ENCODE measurements around the gene RBM15.

Gene RBM15

DNA sequence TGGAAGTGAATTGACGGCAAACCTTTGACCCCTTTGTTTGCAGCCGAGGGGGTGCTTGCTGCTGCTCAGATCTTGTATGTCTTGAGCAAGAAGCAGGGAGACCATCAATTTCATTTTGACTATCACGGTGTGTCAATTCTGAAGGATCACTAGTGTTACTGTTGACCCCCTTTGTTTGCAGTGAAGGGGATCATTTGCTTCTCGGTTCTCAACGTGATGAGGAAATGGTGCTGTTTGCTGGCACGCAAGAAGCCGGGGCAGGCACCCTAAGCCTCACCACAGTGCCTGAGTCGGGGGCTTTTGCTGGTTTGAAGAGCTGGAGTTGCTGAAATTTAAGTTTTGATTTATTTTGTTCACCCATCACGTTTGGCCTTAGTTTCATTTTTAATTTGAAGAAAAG is 7.5 kb downstream of the RBM15 start:
- Histone ChIP-seq H3K27me3 (ENCODE audit: control insufficient read depth in 1 of 2, insufficient read depth in 2 of 2, low read length in 2 of 2) (no peaks in the 10 kb centered on the region), H3K9me3 (ENCODE audit: control insufficient read depth in 1 of 2, low read length in 2 of 2) (no peaks in the 10 kb centered on the region), H3K36me3 (ENCODE audit: control insufficient read depth in 1 of 2, insufficient read depth in 2 of 2, low read length in 2 of 2) (peaks cover 18 to 27% of the 10 kb centered on the region in 2 donors), H3K4me1 (ENCODE audit: control insufficient read depth in 1 of 2, insufficient read depth in 2 of 2, low read length in 2 of 2) (peaks cover 37 to 63% of the 10 kb centered on the region in 2 donors), H3K4me3 (ENCODE audit: low read depth in 1 of 2, low read length in 2 of 2) (no peak overlapping the region), H3K27ac (ENCODE audit: low read depth, low read length) (no peak overlapping the region), H3K9ac (ENCODE audit: low read depth in 1 of 2, low read length in 2 of 2) (no peak overlapping the region)

DNA sequence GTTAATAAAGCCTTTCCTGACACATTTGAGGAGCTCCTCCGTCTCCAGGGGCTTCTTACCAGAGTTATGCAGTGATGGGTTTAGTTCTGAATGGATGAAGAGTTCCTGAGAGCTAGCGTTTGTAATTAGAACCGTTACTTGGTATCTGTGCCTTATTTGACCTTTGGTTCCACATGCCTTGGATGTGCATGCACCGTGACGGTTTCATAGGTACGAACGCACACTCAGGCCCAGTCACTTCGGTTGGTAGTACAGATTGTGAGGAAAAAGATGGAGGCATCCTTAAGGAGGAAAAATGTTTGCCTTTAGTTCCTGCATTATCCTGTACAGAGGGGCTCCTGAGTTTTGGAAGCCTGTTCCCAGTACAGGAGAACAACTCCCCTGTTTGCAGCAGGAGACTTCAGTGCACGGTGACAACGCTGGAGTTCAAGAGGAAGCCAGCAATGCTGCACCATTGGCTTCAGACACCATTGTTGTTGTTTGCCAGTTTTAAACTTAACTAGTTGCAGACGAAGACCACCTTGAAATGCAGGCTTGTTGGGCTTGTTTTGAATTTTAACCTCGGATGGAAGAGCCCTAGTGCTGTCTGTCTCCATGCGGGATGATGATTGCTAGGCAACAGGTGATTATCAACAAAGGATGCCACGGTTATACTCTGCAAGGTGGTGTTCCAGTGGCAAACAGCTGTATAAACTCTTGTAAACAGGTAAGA is 8.2 kb downstream of the RBM15 start:
- Histone ChIP-seq H3K36me3 (ENCODE audit: control insufficient read depth in 1 of 2, insufficient read depth in 2 of 2, low read length in 2 of 2) (peaks cover 18 to 20% of the 10 kb centered on the region in 2 donors), H3K27ac (ENCODE audit: low read depth, low read length) (no peak overlapping the region), H3K9ac (ENCODE audit: low read depth in 1 of 2, low read length in 2 of 2) (no peak overlapping the region), H3K27me3 (ENCODE audit: control insufficient read depth in 1 of 2, insufficient read depth in 2 of 2, low read length in 2 of 2) (no peaks in the 10 kb centered on the region), H3K9me3 (ENCODE audit: control insufficient read depth in 1 of 2, low read length in 2 of 2) (no peaks in the 10 kb centered on the region), H3K4me1 (ENCODE audit: control insufficient read depth in 1 of 2, insufficient read depth in 2 of 2, low read length in 2 of 2) (peaks cover 30 to 60% of the 10 kb centered on the region in 2 donors), H3K4me3 (ENCODE audit: low read depth in 1 of 2, low read length in 2 of 2) (peak overlapping the region in 1 of 2 donors; percentile 9)

DNA sequence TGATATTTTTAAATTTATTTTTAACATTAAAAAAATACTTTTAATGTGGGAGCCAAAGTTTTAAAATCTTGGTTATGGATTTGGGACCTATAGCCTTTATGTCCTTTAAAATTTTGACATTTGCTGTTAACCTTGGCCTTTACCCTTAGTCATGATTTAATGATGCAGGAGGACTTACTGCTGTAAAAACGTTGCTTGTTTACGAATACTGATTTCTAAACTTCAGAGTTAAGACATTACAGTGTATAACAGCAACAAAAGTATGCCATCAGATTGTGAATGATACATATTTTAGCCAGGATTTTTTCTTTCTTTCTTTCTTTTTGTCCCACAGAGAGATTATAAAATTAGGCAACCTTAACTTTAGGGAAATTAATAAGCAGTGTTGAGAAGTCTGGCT is 8.9 kb downstream of the RBM15 start:
- Histone ChIP-seq H3K9me3 (ENCODE audit: control insufficient read depth in 1 of 2, low read length in 2 of 2) (no peaks in the 10 kb centered on the region), H3K9ac (ENCODE audit: low read depth in 1 of 2, low read length in 2 of 2) (no peak overlapping the region), H3K4me1 (ENCODE audit: control insufficient read depth in 1 of 2, insufficient read depth in 2 of 2, low read length in 2 of 2) (peaks cover 23 to 53% of the 10 kb centered on the region in 2 donors), H3K27me3 (ENCODE audit: control insufficient read depth in 1 of 2, insufficient read depth in 2 of 2, low read length in 2 of 2) (no peaks in the 10 kb centered on the region), H3K4me3 (ENCODE audit: low read depth in 1 of 2, low read length in 2 of 2) (no peak overlapping the region), H3K27ac (ENCODE audit: low read depth, low read length) (no peak overlapping the region), H3K36me3 (ENCODE audit: control insufficient read depth in 1 of 2, insufficient read depth in 2 of 2, low read length in 2 of 2) (peaks cover 17 to 18% of the 10 kb centered on the region in 2 donors)

DNA sequence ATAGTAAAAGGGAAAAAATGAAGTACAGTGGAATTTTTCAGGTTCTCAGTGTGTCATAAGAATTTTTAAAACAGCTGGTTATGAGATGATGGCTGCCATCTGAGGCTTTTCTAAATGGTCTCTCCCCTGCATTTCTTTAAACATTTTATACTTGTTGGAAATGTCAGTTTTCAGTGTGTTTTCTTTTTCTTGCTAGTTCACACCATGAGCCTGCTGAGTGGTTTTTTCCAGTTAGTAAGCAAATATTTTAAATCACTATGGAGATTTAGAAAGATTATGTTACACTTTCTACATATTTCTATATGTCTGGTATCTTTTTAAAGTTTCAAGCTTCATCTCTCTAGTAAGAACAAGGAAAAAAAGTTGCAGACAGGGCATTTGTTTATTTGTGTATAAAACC is 9.6 kb downstream of the RBM15 start:
- Histone ChIP-seq H3K9me3 (ENCODE audit: control insufficient read depth in 1 of 2, low read length in 2 of 2) (no peaks in the 10 kb centered on the region), H3K9ac (ENCODE audit: low read depth in 1 of 2, low read length in 2 of 2) (no peak overlapping the region), H3K4me1 (ENCODE audit: control insufficient read depth in 1 of 2, insufficient read depth in 2 of 2, low read length in 2 of 2) (peaks cover 16 to 51% of the 10 kb centered on the region in 2 donors), H3K36me3 (ENCODE audit: control insufficient read depth in 1 of 2, insufficient read depth in 2 of 2, low read length in 2 of 2) (peaks cover 18% of the 10 kb centered on the region in 2 donors), H3K27ac (ENCODE audit: low read depth, low read length) (no peak overlapping the region), H3K27me3 (ENCODE audit: control insufficient read depth in 1 of 2, insufficient read depth in 2 of 2, low read length in 2 of 2) (no peaks in the 10 kb centered on the region), H3K4me3 (ENCODE audit: low read depth in 1 of 2, low read length in 2 of 2) (no peak overlapping the region)

DNA sequence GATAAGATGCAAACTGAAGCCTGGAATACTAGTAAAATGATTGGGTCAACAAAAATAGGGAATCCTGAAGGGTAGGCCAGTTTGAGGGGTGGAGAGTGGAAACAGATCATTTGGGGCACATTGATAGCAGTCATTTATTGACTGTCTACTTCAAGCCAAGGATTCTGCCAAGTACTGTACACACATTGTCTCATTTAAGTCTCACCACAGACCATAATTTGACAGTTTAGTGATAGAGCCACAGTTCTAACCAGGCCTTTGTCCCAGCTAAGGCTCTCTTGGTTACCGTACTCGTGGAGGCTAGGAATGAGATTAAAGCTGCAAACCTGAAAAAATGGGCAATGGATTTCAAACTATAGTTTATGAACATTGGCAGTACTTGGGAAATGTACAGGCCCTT is 11.2 kb downstream of the RBM15 start:
- Histone ChIP-seq H3K9me3 (ENCODE audit: control insufficient read depth in 1 of 2, low read length in 2 of 2) (no peaks in the 10 kb centered on the region), H3K4me1 (ENCODE audit: control insufficient read depth in 1 of 2, insufficient read depth in 2 of 2, low read length in 2 of 2) (peaks cover 9 to 38% of the 10 kb centered on the region in 2 donors), H3K27me3 (ENCODE audit: control insufficient read depth in 1 of 2, insufficient read depth in 2 of 2, low read length in 2 of 2) (no peaks in the 10 kb centered on the region)

DNA sequence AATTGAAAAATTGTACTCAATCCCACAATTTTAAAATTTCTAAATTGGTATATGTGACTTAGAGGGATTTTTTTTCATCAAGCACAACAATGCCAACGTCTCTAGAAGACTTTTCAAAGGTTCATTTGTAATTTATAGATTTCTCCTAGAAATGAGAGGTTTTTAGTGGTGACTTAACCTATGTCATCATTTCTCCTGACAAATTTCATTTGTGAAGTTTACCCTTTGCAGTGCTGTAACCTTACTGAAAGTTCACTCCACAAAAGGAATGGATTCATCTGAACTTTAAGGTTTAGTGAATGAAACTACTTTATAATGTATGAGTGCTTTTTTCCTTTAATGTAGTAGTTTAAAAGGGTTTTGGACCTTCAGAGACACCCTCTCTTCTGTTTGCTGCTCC is 16.1 kb downstream of the RBM15 start:
- no peaks in the 10 kb centered on the region for H3K27me3 ChIP-seq (ENCODE audit: control insufficient read depth in 1 of 2, insufficient read depth in 2 of 2, low read length in 2 of 2)
- no peak overlapping the region for H3K4me3 ChIP-seq (ENCODE audit: low read depth in 1 of 2, low read length in 2 of 2)
- no peak overlapping the region for H3K9ac ChIP-seq (ENCODE audit: low read depth in 1 of 2, low read length in 2 of 2)
- H3K27ac ChIP-seq (ENCODE audit: low read depth, low read length) = no peak overlapping the region
- H3K36me3 ChIP-seq (ENCODE audit: control insufficient read depth in 1 of 2, insufficient read depth in 2 of 2, low read length in 2 of 2) = peaks cover 3 to 26% of the 10 kb centered on the region in 2 donors
- H3K4me1 ChIP-seq (ENCODE audit: control insufficient read depth in 1 of 2, insufficient read depth in 2 of 2, low read length in 2 of 2) = peaks cover 0 to 18% of the 10 kb centered on the region in 2 donors
- H3K9me3 ChIP-seq (ENCODE audit: control insufficient read depth in 1 of 2, low read length in 2 of 2) = no peaks in the 10 kb centered on the region

More for the DNA sequence above, 11.2 kb downstream of the RBM15 start:
- no peak overlapping the region for H3K27ac ChIP-seq (ENCODE audit: low read depth, low read length)
- H3K9ac ChIP-seq (ENCODE audit: low read depth in 1 of 2, low read length in 2 of 2) = no peak overlapping the region
- no peak overlapping the region for H3K4me3 ChIP-seq (ENCODE audit: low read depth in 1 of 2, low read length in 2 of 2)
- H3K36me3 ChIP-seq (ENCODE audit: control insufficient read depth in 1 of 2, insufficient read depth in 2 of 2, low read length in 2 of 2) = peaks cover 18% of the 10 kb centered on the region in 2 donors

DNA sequence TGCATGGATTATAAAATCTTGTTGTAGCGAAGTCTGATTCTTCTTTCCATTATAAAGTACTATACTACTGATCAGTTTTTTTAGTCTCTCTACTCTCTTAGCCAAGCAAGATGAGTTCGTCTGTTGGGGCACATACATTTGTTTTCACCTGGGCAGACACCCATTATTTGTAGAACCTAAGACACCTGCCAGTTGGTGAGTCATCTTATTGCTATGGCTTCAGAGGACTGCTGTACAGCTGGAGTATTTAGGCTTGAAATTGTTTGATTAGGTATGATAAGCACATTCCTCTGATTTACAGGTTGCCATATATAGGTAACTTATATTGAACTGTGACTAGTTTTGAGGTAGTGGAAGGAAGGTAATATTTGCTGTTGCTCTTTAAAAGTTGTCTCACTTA is 17.2 kb downstream of the RBM15 start:
- peaks cover 0 to 10% of the 10 kb centered on the region in 2 donors for H3K4me1 ChIP-seq (ENCODE audit: control insufficient read depth in 1 of 2, insufficient read depth in 2 of 2, low read length in 2 of 2)
- H3K4me3 ChIP-seq (ENCODE audit: low read depth in 1 of 2, low read length in 2 of 2) = no peak overlapping the region
- no peaks in the 10 kb centered on the region for H3K9me3 ChIP-seq (ENCODE audit: control insufficient read depth in 1 of 2, low read length in 2 of 2)
- H3K36me3 ChIP-seq (ENCODE audit: control insufficient read depth in 1 of 2, insufficient read depth in 2 of 2, low read length in 2 of 2) = peaks cover 3 to 26% of the 10 kb centered on the region in 2 donors
- no peak overlapping the region for H3K27ac ChIP-seq (ENCODE audit: low read depth, low read length)
- H3K9ac ChIP-seq (ENCODE audit: low read depth in 1 of 2, low read length in 2 of 2) = no peak overlapping the region
- no peaks in the 10 kb centered on the region for H3K27me3 ChIP-seq (ENCODE audit: control insufficient read depth in 1 of 2, insufficient read depth in 2 of 2, low read length in 2 of 2)

DNA sequence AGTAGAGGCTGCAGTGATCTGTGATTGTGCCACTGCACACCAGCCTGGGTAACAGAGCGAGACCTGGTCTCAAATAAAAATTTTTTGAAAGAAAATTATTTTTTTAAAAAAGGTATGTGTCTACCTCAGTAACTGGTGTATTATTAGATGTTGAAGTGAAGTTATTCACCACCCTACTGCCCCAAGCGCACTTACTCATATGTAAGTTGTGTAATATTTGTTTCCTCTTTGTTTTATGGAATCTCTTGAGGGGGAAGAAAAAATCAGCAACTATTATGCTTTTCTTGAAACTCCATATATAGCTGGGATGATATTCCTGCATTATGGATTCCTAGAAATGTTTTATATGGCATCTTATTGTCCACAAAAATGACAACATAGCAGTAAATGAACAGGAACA is 21.3 kb downstream of the RBM15 start:
- no peak overlapping the region for H3K4me3 ChIP-seq (ENCODE audit: low read depth in 1 of 2, low read length in 2 of 2)
- H3K27me3 ChIP-seq (ENCODE audit: control insufficient read depth in 1 of 2, insufficient read depth in 2 of 2, low read length in 2 of 2) = no peaks in the 10 kb centered on the region
- peaks cover 0 to 38% of the 10 kb centered on the region in 2 donors for H3K36me3 ChIP-seq (ENCODE audit: control insufficient read depth in 1 of 2, insufficient read depth in 2 of 2, low read length in 2 of 2)
- H3K9ac ChIP-seq (ENCODE audit: low read depth in 1 of 2, low read length in 2 of 2) = no peak overlapping the region
- peaks cover 0 to 7% of the 10 kb centered on the region in 2 donors for H3K4me1 ChIP-seq (ENCODE audit: control insufficient read depth in 1 of 2, insufficient read depth in 2 of 2, low read length in 2 of 2)
- no peaks in the 10 kb centered on the region for H3K9me3 ChIP-seq (ENCODE audit: control insufficient read depth in 1 of 2, low read length in 2 of 2)
- no peak overlapping the region for H3K27ac ChIP-seq (ENCODE audit: low read depth, low read length)

DNA sequence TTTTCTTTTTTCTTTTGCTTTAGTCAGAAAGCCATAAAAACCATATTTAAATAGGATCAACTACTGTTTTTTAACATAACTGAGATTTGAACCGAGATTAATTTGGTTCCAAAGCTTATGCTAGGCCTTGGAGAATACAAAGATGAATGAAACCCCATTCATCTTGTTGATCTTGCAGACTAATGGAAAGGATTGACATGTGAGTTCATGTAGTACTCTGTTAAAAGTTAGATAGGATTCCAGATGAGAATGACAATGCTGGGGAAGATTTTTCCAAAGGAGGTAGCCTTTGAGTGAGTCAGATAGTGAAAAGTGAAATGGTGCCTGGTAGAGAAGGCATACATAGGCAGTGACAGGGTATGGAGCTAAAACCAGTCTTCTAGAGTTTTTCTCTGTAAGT is 22.7 kb downstream of the RBM15 start:
- Histone ChIP-seq H3K9me3 (ENCODE audit: control insufficient read depth in 1 of 2, low read length in 2 of 2) (no peaks in the 10 kb centered on the region), H3K27me3 (ENCODE audit: control insufficient read depth in 1 of 2, insufficient read depth in 2 of 2, low read length in 2 of 2) (no peaks in the 10 kb centered on the region), H3K4me3 (ENCODE audit: low read depth in 1 of 2, low read length in 2 of 2) (no peak overlapping the region), H3K9ac (ENCODE audit: low read depth in 1 of 2, low read length in 2 of 2) (no peak overlapping the region), H3K27ac (ENCODE audit: low read depth, low read length) (no peak overlapping the region), H3K4me1 (ENCODE audit: control insufficient read depth in 1 of 2, insufficient read depth in 2 of 2, low read length in 2 of 2) (no peaks in the 10 kb centered on the region), H3K36me3 (ENCODE audit: control insufficient read depth in 1 of 2, insufficient read depth in 2 of 2, low read length in 2 of 2) (peaks cover 0 to 33% of the 10 kb centered on the region in 2 donors)

DNA sequence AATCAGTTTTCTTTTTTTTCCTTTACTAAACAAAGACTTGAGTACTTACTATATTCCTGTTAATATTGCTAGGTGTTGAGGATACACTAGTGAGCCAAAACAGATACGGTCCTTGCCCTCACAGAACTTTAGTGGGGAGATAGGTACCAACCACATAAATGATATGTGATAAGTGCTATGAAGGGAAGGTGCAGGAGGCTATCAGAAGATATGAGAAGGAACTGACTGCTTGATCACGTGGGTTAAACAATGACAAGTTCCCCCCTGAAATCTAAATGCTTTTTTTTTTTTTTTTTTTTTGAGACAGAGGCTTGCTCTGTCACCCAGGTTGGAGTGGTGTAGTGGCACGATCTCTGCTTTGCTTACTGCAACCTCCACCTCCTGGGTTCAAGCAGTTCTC is 25.0 kb downstream of the RBM15 start:
- Histone ChIP-seq H3K36me3 (ENCODE audit: control insufficient read depth in 1 of 2, insufficient read depth in 2 of 2, low read length in 2 of 2) (peaks cover 0 to 22% of the 10 kb centered on the region in 2 donors), H3K27me3 (ENCODE audit: control insufficient read depth in 1 of 2, insufficient read depth in 2 of 2, low read length in 2 of 2) (no peaks in the 10 kb centered on the region), H3K9me3 (ENCODE audit: control insufficient read depth in 1 of 2, low read length in 2 of 2) (no peaks in the 10 kb centered on the region), H3K9ac (ENCODE audit: low read depth in 1 of 2, low read length in 2 of 2) (no peak overlapping the region), H3K27ac (ENCODE audit: low read depth, low read length) (no peak overlapping the region), H3K4me1 (ENCODE audit: control insufficient read depth in 1 of 2, insufficient read depth in 2 of 2, low read length in 2 of 2) (no peaks in the 10 kb centered on the region), H3K4me3 (ENCODE audit: low read depth in 1 of 2, low read length in 2 of 2) (no peak overlapping the region)
